Uterus (tissue), 2 donors: ENCODE results near the gene TMEM61.

Experiments used
- POLR2A ChIP-seq, 2 donors: fragments of 450-650 bp; IDR thresholded peaks; one replicate each; pipeline ENCODE4 v1.6.1; 2016; ENCODE audit warnings: antibody characterized with exemption in 2 of 2, mild to moderate bottlenecking in 1 of 2, moderate library complexity in 1 of 2
- TF ChIP-seq, protein P1 (sequence below), 4 experiments: fragments of 200-600 bp in 2 of 4; fragments of 450-650 bp in 2 of 4; sonication (generic) in 2 of 4; IDR thresholded peaks; one replicate each; pipeline ENCODE4 v1.5.1; 2016 to 2019; ENCODE audit warnings: antibody characterized with exemption in 4 of 4, mild to moderate bottlenecking in 2 of 4, moderate library complexity in 1 of 4

DNA sequence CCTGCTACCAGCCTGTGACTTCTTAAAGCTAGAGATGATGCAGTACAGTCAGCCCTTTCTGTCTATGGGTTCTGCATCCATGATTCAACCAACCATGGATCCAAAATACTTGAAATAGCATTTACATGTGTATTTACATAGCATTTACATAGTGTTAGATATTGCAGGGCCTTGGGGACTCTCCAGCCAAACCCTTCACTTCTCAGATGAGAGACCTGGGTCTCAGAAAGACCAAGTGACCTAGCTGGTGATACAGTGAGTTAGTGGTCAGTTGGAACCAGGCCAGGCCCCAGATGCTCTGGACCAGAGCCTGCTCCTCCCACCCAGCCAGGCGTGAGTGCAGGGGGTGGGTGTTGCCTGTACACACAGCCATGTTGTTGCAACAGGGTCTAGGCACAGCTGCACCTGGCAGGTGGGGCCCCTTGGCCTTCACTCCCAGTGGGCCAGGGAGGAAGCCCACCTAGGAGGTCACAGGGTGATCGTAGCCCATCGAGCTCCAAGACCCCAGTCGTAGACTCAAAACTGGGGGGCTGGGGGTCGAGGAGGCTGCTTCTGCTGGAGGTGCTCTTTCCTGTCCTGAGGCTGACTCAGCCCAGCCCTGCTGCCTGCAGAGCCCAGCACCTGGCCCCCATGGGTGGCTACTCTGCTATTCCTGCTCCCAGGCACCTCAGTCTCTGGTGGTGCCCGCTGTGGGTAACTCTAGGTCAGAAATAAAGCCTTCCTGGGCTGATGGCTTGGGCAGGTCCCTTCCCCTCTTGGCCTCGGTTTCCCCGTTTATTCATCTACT, 7.7 kb downstream of the TMEM61 start:
- TF ChIP-seq, protein P1, sequence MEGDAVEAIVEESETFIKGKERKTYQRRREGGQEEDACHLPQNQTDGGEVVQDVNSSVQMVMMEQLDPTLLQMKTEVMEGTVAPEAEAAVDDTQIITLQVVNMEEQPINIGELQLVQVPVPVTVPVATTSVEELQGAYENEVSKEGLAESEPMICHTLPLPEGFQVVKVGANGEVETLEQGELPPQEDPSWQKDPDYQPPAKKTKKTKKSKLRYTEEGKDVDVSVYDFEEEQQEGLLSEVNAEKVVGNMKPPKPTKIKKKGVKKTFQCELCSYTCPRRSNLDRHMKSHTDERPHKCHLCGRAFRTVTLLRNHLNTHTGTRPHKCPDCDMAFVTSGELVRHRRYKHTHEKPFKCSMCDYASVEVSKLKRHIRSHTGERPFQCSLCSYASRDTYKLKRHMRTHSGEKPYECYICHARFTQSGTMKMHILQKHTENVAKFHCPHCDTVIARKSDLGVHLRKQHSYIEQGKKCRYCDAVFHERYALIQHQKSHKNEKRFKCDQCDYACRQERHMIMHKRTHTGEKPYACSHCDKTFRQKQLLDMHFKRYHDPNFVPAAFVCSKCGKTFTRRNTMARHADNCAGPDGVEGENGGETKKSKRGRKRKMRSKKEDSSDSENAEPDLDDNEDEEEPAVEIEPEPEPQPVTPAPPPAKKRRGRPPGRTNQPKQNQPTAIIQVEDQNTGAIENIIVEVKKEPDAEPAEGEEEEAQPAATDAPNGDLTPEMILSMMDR (IDR thresholded peaks at IDR 0.05), result no peak
- TF ChIP-seq POLR2A (IDR thresholded peaks at IDR 0.05), result no peak
